Fibroblast of peridontal ligament (primary cell): ENCODE results near the gene RAB34.

Experiments
- DNase-seq: peaks from one replicate; pipeline ENCODE4 v3.0.0-alpha.2; 2010; ENCODE audit errors: extremely low read depth

RAB34 gene, protein sequence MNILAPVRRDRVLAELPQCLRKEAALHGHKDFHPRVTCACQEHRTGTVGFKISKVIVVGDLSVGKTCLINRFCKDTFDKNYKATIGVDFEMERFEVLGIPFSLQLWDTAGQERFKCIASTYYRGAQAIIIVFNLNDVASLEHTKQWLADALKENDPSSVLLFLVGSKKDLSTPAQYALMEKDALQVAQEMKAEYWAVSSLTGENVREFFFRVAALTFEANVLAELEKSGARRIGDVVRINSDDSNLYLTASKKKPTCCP

DNA sequence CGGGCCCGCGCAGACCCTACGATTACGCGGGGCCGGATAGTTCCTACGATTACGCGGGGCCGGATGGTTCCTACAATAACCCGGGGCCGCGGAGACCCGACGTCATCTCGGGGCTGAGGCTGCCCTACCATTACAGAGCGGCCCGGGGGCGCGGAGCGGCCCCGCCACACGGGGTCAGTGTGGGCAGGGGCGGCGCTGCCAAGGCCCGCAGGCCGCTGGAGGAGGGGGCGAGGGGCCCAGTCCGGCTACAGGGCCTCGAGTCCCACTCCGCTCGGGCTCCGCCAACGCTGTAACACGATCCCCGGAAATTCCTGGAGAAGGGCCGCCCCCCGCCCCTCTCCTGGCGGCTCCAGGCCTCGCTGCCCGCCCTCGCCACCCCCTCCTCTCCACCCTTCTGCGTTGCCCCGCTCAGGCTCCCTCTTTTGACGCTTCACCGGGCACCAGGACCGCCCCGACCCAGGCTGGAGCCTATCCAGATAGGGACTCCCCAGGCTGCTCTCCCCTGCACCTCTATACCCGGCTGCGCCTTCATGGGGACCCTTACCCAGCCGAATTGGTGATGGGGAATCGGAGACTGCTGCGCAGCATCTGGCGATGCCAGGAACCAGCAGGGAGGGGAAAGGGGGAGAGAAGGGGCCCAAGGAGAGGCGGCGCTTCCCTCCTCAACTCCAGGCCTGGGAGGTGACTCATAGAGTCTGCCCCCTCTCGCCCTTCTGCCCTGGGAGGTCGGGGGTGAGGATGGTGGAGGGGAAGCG is at the start of gene RAB34:
TSS of gene RAB34 (minus strand) at position 291 of the 755 bp plus-strand sequence. CDS start 602 bp downstream, outside the sequence.
- peak; percentile 84 for DNase-seq

DNA sequence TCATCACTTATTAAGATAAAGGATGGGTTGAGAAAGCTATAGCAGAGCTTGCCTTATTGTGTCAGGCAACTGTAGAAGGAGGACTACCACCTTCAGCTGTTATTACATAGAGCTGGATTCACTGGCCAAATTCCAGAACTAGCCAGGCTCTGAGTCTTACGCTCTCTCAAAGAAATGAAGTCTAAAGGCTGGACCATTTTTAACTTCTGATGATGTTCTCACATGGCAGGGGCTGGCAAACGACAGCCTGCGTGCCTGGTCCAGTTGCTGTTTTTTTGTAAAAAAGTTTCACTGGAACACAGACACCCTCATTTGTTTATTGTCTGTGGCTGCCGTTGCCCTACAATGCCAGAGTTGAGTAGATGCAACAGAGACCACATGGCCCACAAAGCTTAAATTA is 47.4 kb upstream of the RAB34 start:
- DNase-seq: peak; percentile 19

DNA sequence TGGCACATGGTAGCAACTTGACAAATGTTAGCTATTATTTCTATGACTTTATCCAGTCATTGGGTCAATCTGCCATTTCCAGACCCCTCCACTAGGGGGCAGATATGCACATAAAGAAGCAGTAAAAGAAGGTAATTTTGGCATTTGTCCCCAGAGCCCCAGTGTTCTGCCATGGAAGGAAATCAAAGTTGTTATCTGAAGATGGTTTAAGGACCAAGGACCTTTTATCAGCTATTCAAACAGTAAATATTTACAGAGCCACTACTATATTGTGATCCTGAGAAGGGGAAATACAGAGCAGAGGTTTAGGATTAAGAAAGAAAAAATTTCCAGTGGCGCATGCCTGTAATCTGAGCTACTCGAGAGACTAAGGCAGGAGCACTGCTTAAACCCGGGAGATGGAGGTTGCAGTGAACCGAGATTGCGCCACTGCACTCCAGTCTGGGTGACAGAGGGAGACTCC is 46.2 kb upstream of the RAB34 start:
- peak; percentile 88 for DNase-seq

DNA sequence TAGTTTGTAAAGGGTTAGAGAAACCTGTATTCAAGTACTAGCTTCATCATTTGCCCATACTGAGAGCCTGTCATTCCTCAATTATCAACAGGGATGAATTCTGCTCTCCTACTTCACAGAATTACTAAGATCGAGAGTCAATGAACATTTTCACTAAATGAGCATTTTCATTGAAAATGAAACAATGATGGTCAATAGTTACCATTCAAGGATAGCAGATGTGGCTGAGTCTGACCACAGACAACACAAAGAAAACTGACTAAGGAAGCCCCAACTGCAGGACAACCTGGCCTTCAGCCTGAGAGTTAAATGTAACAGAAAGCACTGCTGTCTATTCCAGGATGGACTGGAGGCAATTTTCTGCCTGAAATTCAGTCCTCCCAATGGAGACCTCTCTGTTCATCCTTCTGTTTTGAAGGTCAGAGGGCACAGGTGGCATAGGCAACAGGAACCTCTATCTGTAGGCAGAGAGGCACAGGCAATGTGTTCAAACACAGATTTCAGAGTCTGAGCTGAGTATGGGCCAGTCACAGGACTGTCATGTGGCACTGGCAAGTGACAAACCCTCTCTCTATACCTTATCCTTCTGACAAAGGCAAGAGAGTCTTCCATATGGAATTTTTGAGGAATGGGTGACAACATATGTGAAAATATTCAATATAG is 45.6 kb upstream of the RAB34 start:
- no peak for DNase-seq

DNA sequence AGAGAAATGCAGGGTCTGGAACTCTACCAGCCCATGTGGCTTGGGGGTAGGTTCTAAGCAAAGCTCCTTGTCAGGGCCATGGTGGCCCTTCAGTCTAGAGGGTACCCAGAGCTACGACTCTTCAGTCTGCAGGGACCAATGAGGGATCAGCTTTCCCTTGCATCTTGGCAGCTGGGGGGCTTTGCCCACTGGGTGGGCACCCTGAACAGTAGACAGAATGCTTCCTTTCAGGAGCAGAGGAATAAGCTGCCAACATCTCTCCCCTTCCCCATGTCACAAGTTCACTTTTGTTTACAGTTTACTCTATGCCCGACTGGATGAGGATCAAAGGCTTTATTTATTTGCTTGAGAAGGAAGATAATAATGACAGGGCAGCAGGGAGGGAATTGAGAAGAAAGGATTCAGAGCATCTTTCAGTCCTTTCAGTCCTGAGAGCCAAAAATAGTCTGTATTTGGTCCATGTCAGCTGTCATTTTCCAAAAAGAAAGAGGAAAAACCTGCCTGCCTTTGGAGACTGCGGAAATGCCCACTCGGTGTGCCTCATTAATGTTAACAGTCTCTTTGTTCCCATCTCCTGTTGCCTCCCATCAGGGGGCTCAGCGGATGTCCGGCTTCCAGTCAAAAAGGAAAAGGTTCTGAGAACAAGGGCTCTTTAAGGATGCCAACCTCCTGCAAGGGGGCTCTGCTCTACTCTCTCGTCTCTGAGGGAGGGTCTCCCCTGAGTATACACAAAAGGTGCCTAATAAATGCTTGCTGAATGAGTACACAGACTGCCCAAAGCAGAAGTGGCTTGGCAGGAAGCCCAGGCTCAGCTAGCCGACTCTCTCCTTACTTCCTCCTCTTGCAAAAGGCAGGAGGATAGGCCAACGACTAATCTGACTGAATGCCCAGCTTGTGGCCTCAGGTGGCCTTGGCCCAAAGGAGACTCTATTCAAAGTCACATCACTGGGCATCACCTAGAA is 43.2 kb upstream of the RAB34 start:
- DNase-seq: peak; percentile 47

DNA sequence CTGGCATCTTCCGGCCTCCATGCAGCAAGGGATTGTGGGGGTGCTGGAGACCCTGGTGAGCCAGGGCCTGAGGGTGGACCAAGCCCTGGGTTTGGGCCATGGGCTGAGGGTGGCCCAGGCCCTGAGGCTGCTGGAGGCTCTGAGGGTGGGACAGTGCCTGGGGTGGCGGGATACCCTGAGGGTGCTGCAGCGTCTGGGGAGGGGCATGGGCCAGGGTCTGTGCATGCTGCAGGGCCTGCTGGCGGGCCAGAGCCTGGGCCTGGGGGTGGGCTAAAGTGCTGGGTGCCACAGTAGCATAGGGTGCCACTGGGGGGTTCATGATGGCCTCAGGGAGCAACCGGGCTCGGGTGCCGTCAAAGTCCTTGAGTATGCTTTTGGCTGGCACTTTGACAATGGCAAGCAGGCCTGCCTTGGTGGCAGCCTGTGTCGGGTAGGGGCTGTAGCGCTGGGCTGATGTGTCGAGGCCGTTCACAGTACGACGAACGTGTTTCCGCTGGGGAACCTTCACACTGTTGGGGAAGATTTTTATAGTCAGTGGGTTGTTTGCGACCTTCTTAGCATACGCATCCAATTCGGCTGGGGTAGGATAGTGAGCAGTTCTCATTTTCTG is 41.7 kb upstream of the RAB34 start:
- DNase-seq: no peak

DNA sequence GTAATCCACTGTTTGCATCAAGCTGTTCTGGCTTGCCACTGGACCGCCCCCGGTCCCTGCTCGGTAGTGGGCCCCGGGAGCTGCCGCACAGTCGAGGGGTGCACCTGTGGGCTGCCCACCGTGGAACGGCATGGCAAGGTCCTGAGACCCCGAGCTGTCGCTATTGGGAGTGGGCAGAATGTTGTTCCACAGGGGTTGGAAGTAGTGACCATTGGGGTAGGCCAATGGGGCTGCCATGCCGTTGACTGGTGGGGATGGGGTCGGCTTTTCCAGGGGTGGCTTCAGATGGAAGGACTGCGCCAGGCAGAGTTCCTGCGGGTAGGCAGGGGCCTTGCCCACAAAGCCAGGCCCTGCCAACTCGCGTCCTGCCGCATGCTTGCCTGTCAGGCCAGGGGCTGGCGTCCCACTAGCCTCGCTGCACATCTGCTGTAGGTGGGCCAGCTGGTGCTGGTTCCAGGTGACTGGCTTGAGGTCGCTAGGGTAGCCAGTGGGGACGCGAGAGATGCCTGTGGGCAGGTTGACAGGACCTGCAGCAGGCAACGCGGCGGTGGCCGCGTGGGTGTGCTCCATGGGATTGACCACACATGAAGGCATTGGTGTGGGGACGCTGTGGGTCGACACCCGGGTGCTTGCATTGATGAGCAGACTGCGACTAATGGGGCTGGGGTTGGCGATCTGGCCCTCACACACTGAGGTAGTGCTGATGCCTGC is 40.9 kb upstream of the RAB34 start:
- DNase-seq: no peak

DNA sequence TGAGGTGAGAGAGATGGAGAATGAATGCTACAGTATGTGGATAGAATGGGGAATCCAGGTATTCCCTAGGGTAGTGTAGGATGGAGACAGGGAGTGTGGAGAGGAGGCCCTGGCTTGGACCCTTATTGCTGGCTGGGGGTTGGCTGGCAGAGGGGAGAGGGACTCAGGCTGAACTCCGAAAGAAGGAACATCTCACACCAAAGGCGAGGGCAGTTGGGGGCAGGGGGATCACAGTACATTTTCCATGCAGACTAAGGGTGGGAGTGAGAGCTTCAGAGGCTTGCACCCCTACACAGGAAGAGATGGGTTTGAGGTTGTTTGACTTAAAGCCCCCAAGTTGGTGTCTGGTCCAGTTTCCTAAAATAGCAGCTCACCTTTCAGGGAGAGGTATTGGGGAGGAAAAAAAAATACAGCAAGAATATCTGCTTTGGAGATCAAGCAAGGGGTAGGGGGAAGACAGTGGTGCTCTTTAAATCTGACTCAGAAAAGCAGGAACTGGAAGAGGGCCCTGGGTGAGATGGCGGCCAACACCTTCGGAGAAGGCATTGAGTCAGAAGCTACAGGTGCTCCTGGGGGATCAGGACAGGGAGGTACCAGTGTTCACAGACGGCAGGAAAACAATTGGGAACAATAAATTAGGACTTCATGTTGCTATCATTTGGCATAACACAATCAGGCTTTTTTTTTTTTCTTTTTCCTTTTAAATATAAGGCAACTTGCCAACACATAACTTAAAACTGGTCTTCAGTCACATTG is 38.6 kb upstream of the RAB34 start:
- no peak for DNase-seq

DNA sequence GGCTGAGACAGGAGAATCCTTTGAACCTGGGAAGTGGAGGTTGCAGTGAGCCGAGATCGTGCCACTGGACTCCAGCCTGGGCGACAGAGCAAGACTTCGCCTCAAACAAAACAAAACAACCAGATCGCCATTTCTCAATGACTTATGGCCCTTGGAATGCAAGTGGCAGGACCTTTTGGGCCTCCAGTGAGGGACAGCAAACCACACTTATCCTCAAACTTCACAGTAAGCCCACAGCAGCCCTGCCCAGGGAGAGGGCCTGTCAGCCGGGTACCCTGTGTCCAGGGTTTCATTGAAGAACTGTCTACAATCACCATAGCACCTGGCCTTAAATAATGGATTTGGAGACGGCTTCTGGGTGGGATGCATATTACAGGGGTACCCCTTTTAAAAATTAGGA is 37.8 kb upstream of the RAB34 start:
- DNase-seq: no peak

DNA sequence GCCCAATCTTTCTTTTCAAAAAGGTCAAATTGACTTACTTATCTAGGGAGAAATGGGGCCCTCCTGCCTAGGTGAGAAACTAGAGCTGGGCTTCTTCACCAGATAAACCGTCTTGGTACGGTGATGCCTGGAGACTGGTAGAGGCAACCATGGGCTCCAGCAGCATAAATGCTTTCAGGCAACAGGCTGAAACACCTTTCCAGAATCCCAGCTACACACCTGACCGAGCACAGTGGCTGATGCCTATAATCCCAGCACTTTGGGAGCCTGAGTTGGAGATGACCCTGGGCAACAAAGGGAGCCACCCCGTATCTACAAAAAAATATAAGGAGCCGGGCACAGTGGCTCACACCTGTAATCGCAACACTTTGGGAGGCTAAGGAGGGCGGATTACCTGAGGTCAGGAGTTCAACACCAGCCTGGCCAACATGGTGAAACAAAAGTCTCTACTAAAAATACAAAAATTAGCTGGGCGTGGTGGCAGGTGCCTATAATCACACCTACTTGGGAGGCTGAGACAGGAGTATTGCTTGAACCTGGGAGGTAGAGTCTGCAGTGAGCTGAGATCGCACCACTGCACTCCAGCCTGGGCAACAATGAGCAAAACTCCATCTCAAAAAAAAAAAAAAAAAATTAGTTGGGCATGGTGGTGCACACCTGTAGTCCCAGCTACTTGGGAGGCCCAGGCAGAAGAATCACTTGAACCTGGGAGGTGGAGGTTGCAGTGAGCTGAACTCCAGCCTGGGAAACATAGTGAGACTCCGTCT is 34.1 kb upstream of the RAB34 start:
- DNase-seq: no peak

DNA sequence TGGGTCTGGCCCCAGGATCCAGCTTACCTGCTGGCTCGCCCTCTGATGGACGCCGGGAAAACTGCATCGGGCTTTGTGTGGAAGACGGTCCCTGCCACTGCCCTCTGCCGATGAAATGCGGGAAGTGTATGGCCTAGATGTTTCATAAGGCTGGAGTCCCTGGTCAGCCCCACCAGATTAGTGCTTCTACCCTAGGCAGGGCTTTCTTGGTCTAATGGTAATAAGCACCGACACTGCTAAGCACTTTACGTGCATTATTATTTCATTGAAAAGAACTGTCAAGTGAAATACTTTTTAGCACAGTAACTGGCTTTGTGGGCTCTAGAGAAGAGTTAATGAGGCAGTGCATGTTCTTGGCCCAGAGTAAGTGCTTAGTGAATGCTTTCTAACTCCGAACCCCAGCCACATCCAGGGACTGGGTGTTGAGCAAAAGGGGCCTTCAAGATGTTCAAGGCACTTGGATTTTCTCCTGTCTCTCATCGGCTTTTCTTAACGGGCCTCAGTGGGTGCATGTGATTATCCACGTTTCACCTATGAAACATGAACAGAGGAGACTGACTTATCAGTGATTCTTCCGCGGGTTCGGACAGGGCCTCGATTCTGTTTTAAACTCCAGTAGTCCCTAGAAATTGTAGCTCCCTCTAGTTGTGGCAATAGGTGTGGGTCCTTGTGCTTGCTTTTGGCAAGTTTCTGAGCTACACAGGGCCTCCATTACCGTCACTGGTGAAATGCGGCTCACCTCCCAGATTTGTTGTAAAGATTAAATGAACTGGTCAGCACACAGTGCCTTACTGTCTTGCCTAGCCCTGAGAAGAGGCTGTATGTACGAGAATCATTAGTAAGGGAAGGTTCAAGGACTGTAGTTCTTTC is 32.7 kb upstream of the RAB34 start:
- peak; percentile 94 for DNase-seq

DNA sequence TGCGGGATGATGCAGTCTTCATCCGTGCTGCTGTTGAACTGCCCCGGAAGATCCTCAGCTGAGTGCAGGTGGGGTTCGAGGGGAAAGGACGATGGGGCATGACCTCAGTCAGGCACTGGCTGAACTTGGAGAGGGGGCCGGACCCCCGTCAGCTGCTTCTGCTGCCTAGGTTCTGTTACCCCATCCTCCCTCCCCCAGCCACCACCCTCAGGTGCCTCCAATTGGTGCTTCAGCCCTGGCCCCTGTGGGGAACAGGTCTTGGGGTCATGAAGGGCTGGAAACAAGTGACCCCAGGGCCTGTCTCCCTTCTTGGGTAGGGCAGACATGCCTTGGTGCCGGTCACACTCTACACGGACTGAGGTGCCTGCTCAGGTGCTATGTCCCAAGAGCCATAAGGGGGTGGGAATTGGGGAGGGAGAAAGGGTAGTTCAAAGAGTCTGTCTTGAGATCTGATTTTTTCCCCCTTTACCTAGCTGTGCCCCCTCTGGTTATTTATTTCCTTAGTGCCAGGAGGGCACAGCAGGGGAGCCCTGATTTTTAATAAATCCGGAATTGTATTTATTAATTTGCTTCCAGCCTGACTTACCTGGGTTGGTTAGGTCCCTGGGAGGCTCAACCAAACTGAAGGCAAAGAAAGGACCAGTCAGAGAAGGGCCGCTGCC is 32.0 kb upstream of the RAB34 start:
- DNase-seq: no peak

DNA sequence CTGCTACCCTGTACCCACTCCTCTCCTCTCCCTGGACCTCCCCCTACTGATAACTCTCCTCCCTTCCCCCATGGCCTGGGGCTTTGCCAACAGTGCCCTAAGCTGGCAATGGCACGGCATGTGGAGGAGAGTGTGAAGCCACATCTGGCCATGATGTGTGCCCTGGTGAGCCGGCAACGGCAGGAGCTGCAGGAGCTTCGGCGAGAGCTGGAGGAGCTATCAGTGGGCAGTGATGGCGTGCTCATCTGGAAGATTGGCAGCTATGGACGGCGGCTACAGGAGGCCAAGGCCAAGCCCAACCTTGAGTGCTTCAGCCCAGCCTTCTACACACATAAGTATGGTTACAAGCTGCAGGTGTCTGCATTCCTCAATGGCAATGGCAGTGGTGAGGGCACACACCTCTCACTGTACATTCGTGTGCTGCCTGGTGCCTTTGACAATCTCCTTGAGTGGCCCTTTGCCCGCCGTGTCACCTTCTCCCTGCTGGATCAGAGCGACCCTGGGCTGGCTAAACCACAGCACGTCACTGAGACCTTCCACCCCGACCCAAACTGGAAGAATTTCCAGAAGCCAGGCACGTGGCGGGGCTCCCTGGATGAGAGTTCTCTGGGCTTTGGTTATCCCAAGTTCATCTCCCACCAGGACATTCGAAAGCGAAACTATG is 31.3 kb upstream of the RAB34 start:
- no peak for DNase-seq

DNA sequence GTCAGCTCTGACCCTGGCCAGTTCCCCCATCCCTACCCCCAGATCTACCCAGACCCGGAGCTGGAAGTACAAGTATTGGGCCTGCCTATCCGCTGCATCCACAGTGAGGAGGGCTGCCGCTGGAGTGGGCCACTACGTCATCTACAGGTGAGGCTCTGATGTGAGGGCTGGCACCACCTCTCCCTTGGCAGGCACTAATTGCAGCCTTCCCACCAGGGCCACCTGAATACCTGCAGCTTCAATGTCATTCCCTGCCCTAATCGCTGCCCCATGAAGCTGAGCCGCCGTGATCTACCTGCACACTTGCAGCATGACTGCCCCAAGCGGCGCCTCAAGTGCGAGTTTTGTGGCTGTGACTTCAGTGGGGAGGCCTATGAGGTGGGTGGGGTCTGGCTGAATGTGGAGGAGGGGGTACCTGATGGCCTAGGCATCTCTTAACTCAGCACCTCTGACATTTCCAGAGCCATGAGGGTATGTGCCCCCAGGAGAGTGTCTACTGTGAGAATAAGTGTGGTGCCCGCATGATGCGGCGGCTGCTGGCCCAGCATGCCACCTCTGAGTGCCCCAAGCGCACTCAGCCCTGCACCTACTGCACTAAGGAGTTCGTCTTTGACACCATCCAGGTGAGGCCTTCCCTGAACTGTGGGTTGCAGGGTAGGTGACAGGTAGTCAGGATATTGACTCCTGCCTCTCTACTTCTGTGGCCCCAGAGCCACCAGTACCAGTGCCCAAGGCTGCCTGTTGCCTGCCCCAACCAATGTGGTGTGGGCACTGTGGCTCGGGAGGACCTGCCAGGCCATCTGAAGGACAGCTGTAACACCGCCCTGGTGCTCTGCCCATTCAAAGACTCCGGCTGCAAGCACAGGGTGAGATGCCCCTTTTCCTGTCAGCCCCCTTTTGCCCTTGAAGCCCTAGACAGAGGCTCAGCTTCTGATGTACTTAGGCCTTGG is 30.4 kb upstream of the RAB34 start:
- DNase-seq: no peak

DNA sequence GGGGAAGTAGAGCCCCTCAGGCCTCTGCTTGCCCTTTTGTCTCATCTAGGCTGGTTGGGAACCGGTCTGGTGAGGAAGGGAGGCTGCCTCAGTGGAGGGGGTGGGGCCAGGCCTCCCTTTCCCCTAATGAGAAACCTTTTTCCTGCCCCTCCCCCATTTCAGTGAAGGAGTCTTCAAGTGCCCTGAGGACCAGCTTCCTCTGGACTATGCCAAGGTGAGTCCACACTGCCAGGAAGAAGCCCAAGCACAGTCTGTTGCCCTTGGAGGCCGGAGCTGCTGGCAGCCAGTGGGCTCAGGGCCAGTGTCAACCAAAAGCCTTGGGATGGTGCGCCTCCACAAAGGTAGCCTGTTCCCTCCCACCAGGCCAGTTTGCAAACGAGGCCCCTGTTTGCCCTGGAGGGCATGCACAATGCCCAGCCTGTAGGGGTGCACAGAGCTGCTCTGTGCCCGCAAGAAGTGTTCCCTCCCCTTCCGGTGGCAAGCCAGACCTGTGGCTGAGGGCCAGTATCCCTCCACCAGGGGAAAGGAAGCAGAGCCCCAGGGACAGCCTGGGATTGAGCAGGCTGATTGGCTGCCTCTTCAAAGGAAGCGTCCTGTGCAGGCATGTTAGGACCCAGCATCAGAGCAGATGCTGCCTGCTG is 29.5 kb upstream of the RAB34 start:
- DNase-seq: no peak
